HG02885 (cell line): Measurements from ENCODE around the gene LRMDA.

Source experiments
- ATAC-seq: cut with Tn5 transposase; IDR thresholded peaks from one replicate; pipeline ENCODE4 v1.9.1; 2021; ENCODE audit warnings: mild to moderate bottlenecking; ENCODE audit not compliant: unreplicated experiment, poor library complexity

Gene LRMDA

DNA sequence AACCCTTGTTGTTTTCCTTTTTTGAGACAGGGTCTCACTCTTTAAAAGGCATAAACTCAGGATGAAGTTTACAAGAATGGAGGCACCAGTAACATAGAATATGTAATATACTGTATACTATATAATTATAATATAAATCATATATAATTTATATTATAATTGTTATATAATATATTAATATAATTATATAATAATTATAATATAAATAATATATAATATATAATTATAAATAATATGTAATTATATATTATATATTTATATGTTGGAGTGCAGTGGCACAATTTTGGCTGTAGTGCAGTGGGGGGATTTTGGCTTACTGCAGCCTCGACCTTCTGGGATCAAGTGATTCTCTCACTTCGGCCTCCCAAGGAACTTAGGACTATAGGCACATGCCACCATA is 96.1 kb downstream of the LRMDA start:
- no peak for ATAC-seq

DNA sequence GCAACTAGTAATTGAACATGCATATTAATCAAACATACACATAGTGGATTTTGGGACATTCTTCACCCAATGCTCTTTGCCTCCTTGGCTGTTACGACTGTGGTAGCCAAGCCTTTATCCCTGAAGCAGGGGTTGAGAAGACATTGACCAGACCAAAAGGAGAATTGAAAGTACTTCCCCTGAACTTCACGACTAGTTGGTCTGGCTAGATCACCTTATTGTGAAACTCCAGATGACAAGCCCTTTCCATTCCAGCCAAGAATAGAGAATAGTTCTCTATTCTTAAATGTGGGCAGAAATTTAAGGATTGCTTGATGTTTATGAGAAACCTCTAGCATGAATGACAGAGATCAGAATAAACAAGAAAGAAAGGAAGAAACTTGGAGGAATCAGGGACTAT is 97.0 kb downstream of the LRMDA start:
- no peak for ATAC-seq

DNA sequence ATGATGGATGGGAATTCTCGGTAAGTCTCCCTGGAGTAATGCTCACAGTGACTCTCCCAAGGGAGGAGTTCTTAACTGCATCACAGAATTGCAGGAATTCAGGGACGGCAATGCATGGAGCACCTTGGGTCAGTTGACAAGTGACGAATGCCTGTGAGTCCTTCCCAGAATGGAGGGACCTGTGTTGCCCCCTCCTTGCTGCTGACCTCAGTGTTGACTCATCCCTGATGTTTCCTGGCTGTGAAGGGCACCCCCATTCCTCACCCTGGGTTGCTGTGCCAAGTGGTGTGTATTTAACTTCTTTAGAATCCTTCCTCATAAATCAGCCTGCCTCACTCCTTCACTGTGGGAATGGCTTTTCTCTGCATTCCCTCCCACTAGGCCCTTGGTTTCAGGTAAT is 98.9 kb downstream of the LRMDA start:
- ATAC-seq, result no peak

DNA sequence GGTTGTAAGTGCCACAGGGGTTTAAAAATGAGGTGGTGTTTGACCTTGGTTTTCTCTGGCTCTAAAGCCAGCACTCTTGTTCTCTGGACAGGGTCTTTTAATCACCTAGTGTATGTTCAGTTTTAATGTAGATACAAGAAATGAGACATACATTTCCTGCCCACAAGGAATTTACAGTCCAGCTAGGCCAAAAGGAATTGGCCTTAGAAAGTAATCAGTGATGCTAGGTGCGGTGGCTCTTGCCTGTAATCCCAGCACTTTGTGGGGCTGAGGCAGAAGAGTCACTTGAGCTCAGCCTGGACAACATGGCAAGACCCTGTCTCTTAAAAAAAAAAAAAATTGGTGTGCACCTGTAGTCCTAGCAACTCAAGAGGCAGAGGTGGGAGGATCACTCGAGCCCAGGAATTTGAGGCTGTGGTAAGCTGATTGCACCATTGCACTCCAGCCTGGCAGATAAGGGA is 100.2 kb downstream of the LRMDA start:
- ATAC-seq, result no peak

DNA sequence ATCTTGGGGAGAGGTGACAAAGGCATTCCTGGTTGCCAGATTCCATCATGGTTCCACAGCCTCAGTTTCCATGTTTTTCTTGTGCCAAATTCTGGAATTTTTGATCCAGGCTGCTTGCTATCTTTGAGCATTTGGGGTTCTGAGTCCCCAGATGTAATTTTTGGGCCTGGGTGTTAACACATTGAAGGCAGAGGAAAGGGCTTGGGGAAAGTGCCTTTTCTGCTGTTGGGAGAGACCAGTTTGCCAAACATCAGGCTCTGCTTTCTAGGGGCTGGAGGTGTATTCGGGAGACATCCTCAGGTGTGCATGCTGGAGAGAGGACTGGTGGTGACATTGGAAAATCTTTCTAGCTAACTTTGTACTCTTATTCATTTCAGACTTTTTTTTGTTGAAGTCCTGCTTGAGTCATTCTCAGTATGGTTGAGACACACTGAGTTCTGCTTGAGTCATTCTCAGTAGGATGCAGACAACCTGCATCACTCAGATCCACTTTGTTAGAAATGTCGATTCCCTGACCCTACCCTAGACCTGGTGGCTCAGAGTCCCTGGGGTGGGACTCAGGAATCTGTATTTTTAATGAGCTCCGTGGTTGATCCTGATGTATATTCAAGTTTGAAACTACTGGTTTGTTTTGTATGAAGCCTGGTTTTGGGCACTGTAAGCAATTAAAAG is 101.0 kb downstream of the LRMDA start:
- no peak for ATAC-seq

DNA sequence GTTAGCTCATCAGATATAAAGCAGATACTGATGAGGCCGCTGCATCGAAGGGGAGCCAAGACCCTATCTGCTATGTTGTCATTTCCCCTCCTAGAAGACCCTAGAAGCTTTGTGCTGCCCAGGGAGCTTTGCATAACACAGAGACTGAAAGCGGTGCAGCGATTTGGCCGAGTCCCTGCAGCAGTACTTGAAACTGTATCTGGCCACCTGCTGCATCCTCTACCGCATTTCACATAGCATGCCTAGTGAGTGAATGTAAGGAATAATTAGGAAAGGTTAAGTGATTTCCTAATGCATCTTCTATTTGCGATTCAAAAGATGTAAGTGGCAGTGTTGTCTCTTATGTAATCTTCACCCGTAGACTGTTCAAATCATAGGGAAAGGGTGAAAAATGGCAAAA is 106.7 kb downstream of the LRMDA start:
- ATAC-seq, result no peak

DNA sequence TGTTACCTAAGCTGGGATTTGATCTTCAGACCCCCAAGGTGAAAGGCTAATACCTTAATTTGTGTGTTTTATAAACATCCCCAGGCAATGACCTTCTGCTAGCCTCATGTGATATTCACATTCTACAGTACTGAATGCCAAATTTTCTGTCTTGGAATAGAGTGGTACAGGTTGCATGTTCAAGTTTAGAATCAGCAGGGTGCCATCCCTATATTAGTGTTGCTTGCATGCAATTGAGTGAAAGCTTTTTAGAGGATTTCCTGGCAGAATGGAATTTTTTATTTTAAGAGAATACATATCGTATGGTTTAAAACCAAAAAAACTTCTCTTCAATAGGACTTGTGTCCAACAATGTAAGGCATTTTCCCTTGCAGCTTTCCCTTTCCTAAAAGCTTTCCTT is 107.3 kb downstream of the LRMDA start:
- ATAC-seq, result no peak

DNA sequence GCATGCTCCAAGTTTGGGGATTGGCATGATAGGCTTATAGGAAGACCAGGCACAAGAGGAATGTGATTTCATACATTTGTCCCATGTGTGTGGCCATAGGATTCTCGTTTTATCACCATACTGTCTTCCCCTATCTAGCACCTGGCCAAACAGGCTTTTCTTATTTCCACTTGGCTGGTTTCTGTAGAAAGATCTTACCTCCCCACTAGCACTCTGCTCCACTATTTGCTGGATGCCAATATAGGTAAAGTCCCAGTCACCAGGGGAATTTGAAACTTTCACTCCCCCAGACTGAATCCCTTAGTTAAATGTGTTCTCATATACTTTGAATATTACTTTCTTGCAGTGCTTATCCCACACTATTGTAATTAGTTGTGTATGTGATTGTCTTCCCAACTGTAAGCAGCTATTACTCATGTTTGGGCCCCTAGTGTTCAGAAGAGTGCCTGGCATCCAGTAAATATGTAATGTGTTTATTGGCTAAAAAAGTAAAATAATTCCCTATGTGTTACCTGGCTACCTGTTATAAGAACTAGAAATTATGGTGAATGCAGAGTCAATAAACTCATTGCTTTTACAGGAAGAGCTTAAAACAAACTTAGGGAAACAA is 109.0 kb downstream of the LRMDA start:
- no peak for ATAC-seq

DNA sequence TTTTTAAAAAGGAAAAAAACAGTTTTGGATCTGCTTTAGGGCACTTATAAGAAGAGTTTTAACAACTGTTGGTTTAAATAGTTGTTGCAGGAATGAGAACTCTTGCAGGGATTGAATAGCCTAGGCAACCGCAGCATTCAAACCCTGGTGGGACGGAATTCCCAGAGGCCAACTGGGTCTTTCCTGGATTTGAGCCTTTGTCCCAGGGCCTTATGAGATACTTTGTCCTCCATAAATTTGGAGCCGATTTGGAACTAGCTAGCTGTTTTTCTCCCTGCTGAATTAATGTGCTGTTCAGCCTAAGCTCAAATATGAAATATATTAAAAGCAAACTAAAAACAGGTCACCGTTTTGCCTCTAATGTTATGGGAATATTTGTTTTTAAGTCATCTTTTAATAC is 109.6 kb downstream of the LRMDA start:
- ATAC-seq, result no peak

DNA sequence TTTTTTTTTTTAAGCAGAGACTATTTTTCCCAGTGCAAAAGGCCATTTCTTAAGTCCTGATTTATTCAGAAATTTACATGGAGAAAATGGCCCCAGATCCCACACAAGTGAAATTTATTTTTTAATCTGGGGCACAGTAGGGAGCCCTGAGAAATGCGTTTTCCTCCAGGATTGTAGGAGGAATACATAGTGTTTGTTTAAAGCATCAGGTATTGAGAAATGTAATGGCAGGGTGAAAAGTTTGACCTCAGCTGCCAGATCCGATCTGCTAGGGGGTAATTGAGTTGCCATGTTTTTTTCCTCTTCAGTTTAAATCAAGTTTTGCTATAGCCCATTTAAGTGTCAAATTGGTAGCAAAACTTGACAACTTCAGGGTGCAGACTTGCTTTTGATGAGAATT is 110.0 kb downstream of the LRMDA start:
- ATAC-seq, result no peak

DNA sequence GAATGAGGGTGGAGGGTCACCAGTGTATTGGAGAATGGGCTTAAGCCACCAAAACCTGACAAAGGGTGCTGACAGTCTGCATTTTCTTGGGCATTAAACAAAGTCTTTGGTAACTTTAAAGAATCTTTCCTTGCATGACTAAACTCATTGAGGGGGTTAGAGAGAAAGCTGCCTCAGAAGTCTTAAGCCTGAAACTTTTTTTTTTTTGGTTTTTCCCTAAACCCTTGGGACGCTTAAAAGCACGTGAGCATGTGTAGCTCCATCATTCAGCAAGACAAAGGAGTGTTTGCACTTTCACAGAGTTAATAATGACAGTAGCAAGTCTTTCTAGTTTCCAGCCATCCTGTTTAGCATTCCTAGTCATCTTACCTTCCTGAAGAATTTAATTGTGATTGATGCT is 110.7 kb downstream of the LRMDA start:
- no peak for ATAC-seq

DNA sequence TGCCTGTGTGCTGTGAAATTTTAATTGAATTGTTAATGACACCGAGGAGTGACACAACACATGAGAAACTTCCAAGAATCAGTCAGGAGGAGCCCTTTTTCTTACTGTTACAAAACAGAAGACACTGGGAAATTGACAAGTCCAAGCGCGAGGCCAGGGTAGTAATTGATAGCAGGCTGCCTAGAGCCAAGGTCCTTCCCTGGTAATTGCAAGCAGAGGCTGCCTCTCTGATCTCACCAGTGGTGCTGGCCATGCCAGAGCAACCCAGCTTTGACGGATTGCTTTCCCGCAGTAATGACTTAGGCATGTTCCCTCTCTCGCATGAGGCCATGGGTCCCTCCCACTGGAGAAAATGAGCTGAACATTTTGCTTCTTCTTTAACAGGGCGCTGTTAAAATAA is 111.5 kb downstream of the LRMDA start:
- no peak for ATAC-seq

DNA sequence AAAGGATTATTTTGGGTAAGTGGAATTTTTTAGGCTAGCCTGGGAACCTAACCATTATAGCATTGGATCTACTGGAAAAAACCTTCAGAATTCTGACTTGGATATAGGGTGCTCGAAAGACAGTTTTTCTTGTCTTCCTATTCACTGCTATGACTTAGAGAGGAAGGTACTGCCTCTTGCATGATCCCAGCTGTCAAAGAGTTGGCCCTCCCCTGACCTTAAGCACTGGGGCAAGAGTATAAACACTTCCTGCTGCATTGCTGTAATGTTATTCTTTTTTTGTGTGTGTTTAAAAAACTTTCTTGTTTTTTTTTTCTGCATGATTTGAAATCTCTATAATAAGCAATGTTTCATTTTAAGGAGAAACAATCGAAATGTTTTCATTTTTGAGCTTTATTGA is 113.0 kb downstream of the LRMDA start:
- ATAC-seq, result no peak

DNA sequence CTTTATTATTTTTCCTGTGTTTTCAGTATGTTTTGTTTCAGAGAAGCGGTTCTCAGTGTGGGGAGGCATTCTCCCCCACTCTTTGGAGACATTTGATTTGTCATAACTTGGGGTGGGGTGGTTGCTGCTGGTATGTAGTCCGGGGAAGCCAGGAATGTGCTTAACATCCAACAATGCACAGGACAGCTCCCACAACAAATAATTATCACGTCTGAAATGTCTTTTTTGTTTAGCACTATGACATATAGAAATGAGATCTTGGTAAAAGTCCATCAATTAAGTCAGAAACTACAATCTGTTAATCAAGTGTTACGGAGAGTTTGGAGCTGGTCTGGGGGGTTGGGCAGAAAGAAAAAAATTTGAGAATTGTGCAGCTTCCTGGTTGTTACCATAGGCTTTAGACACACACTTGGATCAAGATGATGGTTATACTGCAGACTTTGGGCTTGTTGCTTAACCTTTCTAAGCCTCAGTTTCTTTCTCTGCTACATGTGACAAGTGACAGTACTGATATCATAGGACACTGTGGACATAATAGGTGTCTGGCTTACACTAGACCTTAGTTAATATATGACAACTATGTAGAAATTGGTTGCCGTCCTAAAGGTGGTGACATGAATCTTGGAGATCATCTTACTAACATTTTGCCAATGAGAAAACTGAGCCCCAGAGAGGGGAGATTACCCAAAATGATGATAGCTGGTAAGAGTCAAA is 113.7 kb downstream of the LRMDA start:
- ATAC-seq, result no peak

DNA sequence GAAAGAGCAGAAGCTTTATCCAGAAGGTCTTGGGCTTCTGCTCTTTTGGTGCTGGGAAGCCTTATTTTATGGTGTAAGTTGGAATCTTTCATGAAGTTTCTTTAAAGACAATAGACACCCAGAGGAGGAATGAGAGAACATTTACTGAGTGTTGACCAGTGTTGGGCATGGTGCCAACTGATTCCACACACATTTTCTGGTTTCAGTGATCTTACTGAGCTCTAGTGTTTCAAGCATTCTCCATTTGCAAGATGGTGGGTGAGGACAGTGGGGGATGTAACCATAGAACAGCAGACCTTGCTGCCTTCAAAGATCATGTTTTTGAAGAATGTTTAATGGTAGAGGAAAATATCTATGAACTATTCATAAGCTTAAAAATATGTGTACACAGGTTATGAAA is 114.6 kb downstream of the LRMDA start:
- no peak for ATAC-seq

DNA sequence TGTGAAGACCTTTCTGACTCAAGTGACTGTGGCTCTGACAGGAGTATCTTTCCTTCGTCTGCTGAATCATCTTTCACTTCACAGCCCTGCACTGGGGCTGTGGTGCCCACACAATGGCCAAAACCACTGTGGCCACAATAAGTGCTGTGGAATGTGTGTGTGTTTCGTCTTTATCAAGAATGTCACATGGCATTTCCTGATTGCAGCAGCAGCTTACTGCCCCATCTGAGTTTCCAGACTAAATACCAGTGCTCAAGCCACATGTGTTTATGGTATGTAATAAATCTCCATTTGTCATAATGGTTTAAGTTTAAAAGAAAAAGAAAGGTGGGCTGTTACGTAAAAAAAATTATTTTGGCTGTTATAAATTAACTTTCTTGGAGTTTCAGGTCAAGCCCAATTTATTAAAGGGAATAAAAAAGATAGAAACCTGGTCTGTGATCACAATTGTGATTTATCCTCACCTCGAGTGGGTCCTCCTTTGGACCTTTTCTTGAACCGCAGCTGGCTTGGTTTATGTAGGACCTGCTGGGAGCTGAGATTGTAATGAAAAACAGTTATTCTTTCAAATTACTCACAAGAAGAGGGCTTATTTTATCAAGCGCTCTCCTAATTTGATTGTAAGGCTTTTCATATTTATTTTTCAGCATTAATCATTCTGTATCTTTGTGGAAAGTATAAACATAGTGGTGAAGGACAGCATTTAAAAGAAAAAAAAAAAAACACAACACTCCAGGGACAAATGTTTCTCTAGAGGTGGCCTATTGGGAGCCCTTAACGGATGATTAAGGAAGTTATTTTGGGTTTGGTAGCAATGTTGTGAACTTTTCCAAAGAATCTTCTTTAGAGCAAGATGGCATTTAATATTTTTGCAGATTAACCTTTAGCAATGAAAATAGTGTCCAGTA is 116.2 kb downstream of the LRMDA start:
- no peak for ATAC-seq

DNA sequence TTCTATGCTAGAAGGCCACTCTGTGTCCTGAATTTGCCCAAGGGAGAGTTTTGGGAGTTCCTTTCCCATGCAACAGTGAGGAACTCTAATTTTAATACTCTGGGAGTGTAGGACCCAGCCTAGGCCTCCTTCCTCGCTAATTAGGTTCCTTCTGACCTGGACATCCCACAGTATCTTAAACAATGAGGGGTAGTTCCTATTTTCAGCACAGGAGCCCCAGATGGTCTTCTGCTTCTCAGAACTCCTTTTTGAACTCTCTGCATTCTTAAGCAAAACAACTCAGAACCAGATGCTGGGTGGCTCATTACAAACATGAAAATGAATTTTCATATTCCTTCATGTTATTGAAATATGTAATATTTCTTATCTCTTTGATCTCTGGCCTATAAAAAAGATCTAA is 116.9 kb downstream of the LRMDA start:
- no peak for ATAC-seq

DNA sequence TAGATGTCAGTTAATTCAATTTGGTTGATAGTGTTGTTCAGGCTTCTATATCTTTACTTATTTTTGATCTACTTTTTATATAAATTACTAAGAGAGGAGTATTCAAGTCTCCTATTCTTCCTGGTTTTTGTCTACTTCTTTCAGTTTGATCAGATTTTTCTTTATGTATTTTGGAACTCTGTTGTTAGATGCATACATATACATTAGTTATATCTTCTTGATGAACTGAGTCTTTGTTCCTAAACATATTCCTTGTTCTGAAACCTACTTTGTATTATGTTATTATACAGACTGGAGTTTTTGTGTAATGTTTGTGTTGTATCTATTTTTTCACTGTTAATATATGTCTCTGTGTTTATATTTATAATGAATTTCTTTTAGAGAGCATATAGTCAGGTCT is 118.8 kb downstream of the LRMDA start:
- no peak for ATAC-seq

DNA sequence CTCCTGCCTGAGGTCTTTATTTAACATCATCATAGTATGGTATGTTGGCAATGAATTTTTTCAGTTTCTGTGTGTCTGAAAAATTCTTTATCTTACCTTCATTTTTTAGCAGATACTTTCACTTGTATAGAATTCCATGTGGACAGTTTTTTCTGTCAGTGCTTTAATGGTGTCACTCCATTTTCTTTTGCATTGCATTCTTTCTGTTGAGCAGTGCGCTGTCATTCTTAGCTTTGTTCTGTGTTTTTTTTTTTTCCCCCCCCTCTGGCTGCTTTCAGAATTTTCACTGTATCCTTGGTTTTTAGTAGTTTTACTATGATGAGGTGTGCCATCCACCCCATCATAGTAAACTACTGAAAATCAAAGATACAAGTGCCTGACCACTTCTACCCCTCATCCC is 120.7 kb downstream of the LRMDA start:
- ATAC-seq, result no peak

DNA sequence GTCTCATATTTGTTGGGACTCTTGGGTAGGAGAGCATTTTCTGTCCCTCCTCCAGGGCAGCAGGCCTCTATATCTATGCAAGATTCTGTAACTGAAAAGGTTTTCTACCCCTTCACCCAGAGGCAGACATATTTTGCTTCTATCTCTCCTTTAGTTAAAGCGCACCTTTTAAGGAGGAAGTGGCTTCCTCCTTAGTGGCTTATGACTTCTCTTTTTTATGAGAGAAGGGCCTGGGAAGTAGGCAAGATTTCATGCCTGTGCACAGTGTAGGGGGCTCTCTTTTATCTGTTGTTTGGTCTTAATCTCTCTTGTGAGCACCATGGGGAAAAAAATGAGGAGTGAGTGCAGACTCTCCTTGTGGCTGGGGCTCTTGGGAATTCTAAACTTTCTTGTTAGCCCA is 122.1 kb downstream of the LRMDA start:
- ATAC-seq, result no peak

DNA sequence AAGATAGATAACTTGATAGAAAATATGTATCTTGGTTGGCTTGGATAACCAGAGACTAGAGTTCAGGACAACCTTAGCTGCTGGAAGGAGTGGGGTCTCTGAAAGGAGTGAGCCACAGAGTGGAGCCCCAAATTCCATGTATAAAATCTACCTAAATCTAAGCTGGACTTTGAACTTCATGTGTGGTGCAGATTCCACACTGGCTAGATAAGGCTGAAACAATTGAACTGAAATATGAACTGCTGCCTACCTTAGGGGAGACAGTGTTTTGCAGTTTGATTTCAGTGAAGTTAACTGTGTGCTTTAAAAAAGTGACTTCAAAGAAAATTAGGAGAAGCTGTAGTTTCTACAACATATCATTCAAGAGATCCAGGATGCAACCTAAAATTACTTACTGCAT is 123.9 kb downstream of the LRMDA start:
- no peak for ATAC-seq
